Central memory CD8-positive, alpha-beta T cell (primary cell): ENCODE data around the gene ASXL2.

ENCODE experiments used
- ATAC-seq: fragments of 150-1000 bp; cut with Tn5 transposase; replicated peaks from 2 replicates; pipeline ENCODE4 v1.10.0; 2022; ENCODE audit warnings: mild to moderate bottlenecking, moderate FRiP score, moderate number of reproducible peaks; ENCODE audit not compliant: poor library complexity, severe bottlenecking; ENCODE audit errors: extremely low read depth
- DNase-seq, 2 donors: peaks; one replicate each; pipeline ENCODE4 v3.0.0; 2021; ENCODE audit warnings: low spot score in 2 of 2
- H3K27ac Mint-ChIP-seq: one replicate; pipeline ENCODE4 v1.8.0; 2022; ENCODE audit warnings: low read depth, mild to moderate bottlenecking, moderate library complexity, mixed read lengths
- H3K27me3 Mint-ChIP-seq: one replicate; pipeline ENCODE4 v1.8.0; 2022; ENCODE audit warnings: mixed read lengths
- H3K36me3 Mint-ChIP-seq: one replicate; pipeline ENCODE4 v1.8.0; 2022; ENCODE audit warnings: mild to moderate bottlenecking, moderate library complexity, mixed read lengths; ENCODE audit not compliant: insufficient read depth
- H3K4me1 Mint-ChIP-seq: one replicate; pipeline ENCODE4 v1.8.0; 2022; ENCODE audit warnings: mixed read lengths
- H3K4me3 Mint-ChIP-seq: one replicate; pipeline ENCODE4 v1.8.0; 2022; ENCODE audit warnings: mild to moderate bottlenecking, moderate library complexity, mixed read lengths
- H3K9me3 Mint-ChIP-seq: one replicate; pipeline ENCODE4 v1.8.0; 2022; ENCODE audit warnings: mixed read lengths

Gene ASXL2

GRCh38 chr2:25735835-25736234 lies 142.5 kb downstream of the ASXL2 start:
- H3K4me1 Mint-ChIP-seq, result peaks cover 4% of the 10 kb centered on the region

GRCh38 chr2:25728559-25728958 lies 149.7 kb downstream of the ASXL2 start:
- ATAC-seq, result no peak
- Mint-ChIP-seq H3K4me3 (no peak overlapping the region), H3K27ac (no peak overlapping the region), H3K36me3 (peaks cover 5% of the 10 kb centered on the region), H3K27me3 (peaks cover 12% of the 10 kb centered on the region), H3K9me3 (no peaks in the 10 kb centered on the region), H3K4me1 (peaks cover 8% of the 10 kb centered on the region)
- no peak for DNase-seq

More at GRCh38 chr2:25735835-25736234, 142.5 kb downstream of the ASXL2 start:
- DNase-seq (no peak), ATAC-seq (no peak)
- Mint-ChIP-seq H3K27ac (no peak overlapping the region), H3K4me3 (no peak overlapping the region), H3K27me3 (no peaks in the 10 kb centered on the region), H3K36me3 (peaks cover 12% of the 10 kb centered on the region), H3K9me3 (no peaks in the 10 kb centered on the region)

GRCh38 chr2:25726522-25726921 lies 151.8 kb downstream of the ASXL2 start:
- H3K36me3 Mint-ChIP-seq, result peaks cover 7% of the 10 kb centered on the region
- H3K9me3 Mint-ChIP-seq, result no peaks in the 10 kb centered on the region
- no peak for ATAC-seq
- peaks cover 12% of the 10 kb centered on the region for H3K27me3 Mint-ChIP-seq
- H3K4me3 Mint-ChIP-seq, result no peak overlapping the region
- H3K27ac Mint-ChIP-seq, result no peak overlapping the region
- no peak for DNase-seq
- H3K4me1 Mint-ChIP-seq, result peaks cover 8% of the 10 kb centered on the region

- no peak overlapping the region for H3K27ac Mint-ChIP-seq
- no peak overlapping the region for H3K4me3 Mint-ChIP-seq
- H3K27me3 Mint-ChIP-seq, result peaks cover 12% of the 10 kb centered on the region
- H3K4me1 Mint-ChIP-seq, result peaks cover 8% of the 10 kb centered on the region
- no peaks in the 10 kb centered on the region for H3K9me3 Mint-ChIP-seq
- peaks cover 7% of the 10 kb centered on the region for H3K36me3 Mint-ChIP-seq
- ATAC-seq (no peak), DNase-seq (no peak)
Observed at GRCh38 chr2:25725877-25726276, 152.4 kb downstream of the ASXL2 start.

GRCh38 chr2:25724756-25725155 lies 153.5 kb downstream of the ASXL2 start:
- no peak for DNase-seq
- Mint-ChIP-seq H3K4me1 (peaks cover 8% of the 10 kb centered on the region), H3K4me3 (no peak overlapping the region), H3K9me3 (no peaks in the 10 kb centered on the region), H3K36me3 (peaks cover 7% of the 10 kb centered on the region), H3K27me3 (peaks cover 12% of the 10 kb centered on the region), H3K27ac (no peak overlapping the region)
- ATAC-seq, result no peak

GRCh38 chr2:25722224-25722623 lies 156.1 kb downstream of the ASXL2 start:
- DNase-seq (no peak), ATAC-seq (no peak)
- peaks cover 17% of the 10 kb centered on the region for H3K27me3 Mint-ChIP-seq
- no peak overlapping the region for H3K27ac Mint-ChIP-seq
- H3K4me3 Mint-ChIP-seq, result no peak overlapping the region
- peaks cover 1% of the 10 kb centered on the region for H3K4me1 Mint-ChIP-seq
- no peaks in the 10 kb centered on the region for H3K9me3 Mint-ChIP-seq
- H3K36me3 Mint-ChIP-seq, result peaks cover 2% of the 10 kb centered on the region

- ATAC-seq, result no peak
- Mint-ChIP-seq H3K27me3 (peaks cover 11% of the 10 kb centered on the region), H3K4me3 (no peak overlapping the region), H3K9me3 (no peaks in the 10 kb centered on the region), H3K4me1 (no peaks in the 10 kb centered on the region), H3K36me3 (peaks cover 2% of the 10 kb centered on the region), H3K27ac (no peak overlapping the region)
- no peak for DNase-seq
Observed at GRCh38 chr2:25720575-25720974, 157.7 kb downstream of the ASXL2 start.

- Mint-ChIP-seq H3K4me1 (peaks cover 6% of the 10 kb centered on the region), H3K36me3 (peaks cover 1% of the 10 kb centered on the region), H3K27ac (no peak overlapping the region)
Observed at GRCh38 chr2:25714740-25715139, 163.5 kb downstream of the ASXL2 start.

GRCh38 chr2:25712455-25712854 lies 165.8 kb downstream of the ASXL2 start:
- Mint-ChIP-seq H3K27me3 (peaks cover 48% of the 10 kb centered on the region), H3K4me3 (no peak overlapping the region), H3K9me3 (no peaks in the 10 kb centered on the region), H3K36me3 (peaks cover 1% of the 10 kb centered on the region), H3K4me1 (peaks cover 6% of the 10 kb centered on the region), H3K27ac (no peak overlapping the region)
- no peak for ATAC-seq
- no peak for DNase-seq

More at GRCh38 chr2:25714740-25715139, 163.5 kb downstream of the ASXL2 start:
- ATAC-seq, result no peak
- no peaks in the 10 kb centered on the region for H3K9me3 Mint-ChIP-seq
- no peak for DNase-seq
- no peak overlapping the region for H3K4me3 Mint-ChIP-seq
- H3K27me3 Mint-ChIP-seq, result peaks cover 38% of the 10 kb centered on the region

- Mint-ChIP-seq H3K27me3 (peaks cover 49% of the 10 kb centered on the region), H3K36me3 (peaks cover 1% of the 10 kb centered on the region), H3K27ac (no peak overlapping the region)
Observed at GRCh38 chr2:25711675-25712354, 166.5 kb downstream of the ASXL2 start.

GRCh38 chr2:25710750-25711149 lies 167.5 kb downstream of the ASXL2 start:
- Mint-ChIP-seq H3K4me1 (peaks cover 6% of the 10 kb centered on the region), H3K36me3 (peaks cover 1% of the 10 kb centered on the region), H3K27ac (no peak overlapping the region), H3K27me3 (peaks cover 49% of the 10 kb centered on the region), H3K4me3 (no peak overlapping the region), H3K9me3 (no peaks in the 10 kb centered on the region)
- DNase-seq, result no peak
- no peak for ATAC-seq

More at GRCh38 chr2:25711675-25712354, 166.5 kb downstream of the ASXL2 start:
- peak overlapping the region; percentile 2 for H3K4me3 Mint-ChIP-seq
- no peaks in the 10 kb centered on the region for H3K9me3 Mint-ChIP-seq
- ATAC-seq, result no peak
- no peak for DNase-seq
- peaks cover 6% of the 10 kb centered on the region for H3K4me1 Mint-ChIP-seq

- no peaks in the 10 kb centered on the region for H3K9me3 Mint-ChIP-seq
- peaks cover 49% of the 10 kb centered on the region for H3K27me3 Mint-ChIP-seq
- H3K4me3 Mint-ChIP-seq, result no peak overlapping the region
- ATAC-seq (no peak), DNase-seq (no peak)
- peaks cover 4% of the 10 kb centered on the region for H3K36me3 Mint-ChIP-seq
- H3K27ac Mint-ChIP-seq, result no peak overlapping the region
- peaks cover 6% of the 10 kb centered on the region for H3K4me1 Mint-ChIP-seq
Observed at GRCh38 chr2:25709349-25709748, 168.9 kb downstream of the ASXL2 start.

- Mint-ChIP-seq H3K9me3 (no peaks in the 10 kb centered on the region), H3K4me1 (peaks cover 6% of the 10 kb centered on the region), H3K36me3 (peaks cover 4% of the 10 kb centered on the region), H3K27me3 (peaks cover 49% of the 10 kb centered on the region), H3K27ac (no peak overlapping the region), H3K4me3 (no peak overlapping the region)
- no peak for ATAC-seq
- DNase-seq, result no peak
Observed at GRCh38 chr2:25707927-25708590, 170.2 kb downstream of the ASXL2 start.
